DMS 273 (cell line): ENCODE data around the gene TMEM154.
A peak's percentile ranks its signal among the peaks of the same experiment; 100 is the strongest.
"Not testable (repeated sequence)": the region's sequence is repeated elsewhere in the genome, so short reads cannot be mapped to it uniquely, and the experiment has no call there.

Experiments used
- DNase-seq: peaks from one replicate; lab custom pipeline; 2025; ENCODE audit not compliant: unreplicated experiment; lab: John Stamatoyannopoulos, UW

Gene TMEM154

GRCh38 chr4:152668338-152668964, 11.3 kb downstream of the TMEM154 start:
- no peak for DNase-seq

- DNase-seq, result no peak
Observed at GRCh38 chr4:152667781-152668180, 12.0 kb downstream of the TMEM154 start.

GRCh38 chr4:152666946-152667345, 12.9 kb downstream of the TMEM154 start:
- DNase-seq, result peak; percentile 63

GRCh38 chr4:152665691-152666395, 14.0 kb downstream of the TMEM154 start:
- no peak for DNase-seq

- DNase-seq, result not testable (repeated sequence)
Observed at GRCh38 chr4:152664067-152664378, 15.8 kb downstream of the TMEM154 start.

GRCh38 chr4:152663203-152664066, 16.4 kb downstream of the TMEM154 start:
- DNase-seq, result no peak

- DNase-seq, result no peak
Observed at GRCh38 chr4:152661649-152662048, 18.1 kb downstream of the TMEM154 start.

GRCh38 chr4:152660526-152660925, 19.3 kb downstream of the TMEM154 start:
- DNase-seq, result no peak

GRCh38 chr4:152659806-152660205, 20.0 kb downstream of the TMEM154 start:
- DNase-seq, result no peak

- DNase-seq, result no peak
Observed at GRCh38 chr4:152657657-152658056, 22.1 kb downstream of the TMEM154 start.

- no peak for DNase-seq
Observed at GRCh38 chr4:152655272-152656129, 24.3 kb downstream of the TMEM154 start.

GRCh38 chr4:152652102-152652501, 27.7 kb downstream of the TMEM154 start:
- no peak for DNase-seq

GRCh38 chr4:152651473-152652060, 28.2 kb downstream of the TMEM154 start:
- DNase-seq, result no peak

- no peak for DNase-seq
Observed at GRCh38 chr4:152646221-152646620, 33.6 kb downstream of the TMEM154 start.

GRCh38 chr4:152644130-152644529, 35.7 kb downstream of the TMEM154 start:
- no peak for DNase-seq

GRCh38 chr4:152643153-152644035, 36.4 kb downstream of the TMEM154 start:
- DNase-seq, result no peak

- DNase-seq, result peak; percentile 46
Observed at GRCh38 chr4:152640058-152640921, 39.5 kb downstream of the TMEM154 start.

- DNase-seq, result no peak
Observed at GRCh38 chr4:152635851-152636250, 43.9 kb downstream of the TMEM154 start.
